GM18951 (cell line): ENCODE results near the gene MGAT5.

ENCODE experiments used
- POLR2A ChIP-seq: IDR thresholded peaks from 4 replicates; pipeline ENCODE4 v1.6.1; 2011; ENCODE audit warnings: mild to moderate bottlenecking; ENCODE audit not compliant: insufficient read length, insufficient read depth; ENCODE audit errors: extremely low read depth
- in situ Hi-C: fragments of 300-500 bp; cut with MboI; formaldehyde crosslinking; loops from one replicate; pipeline ENCODE4 v1.12.0; 2022; ENCODE audit warnings: low sequenced_read_pairs, mixed read lengths, inconsistent platforms; ENCODE audit not compliant: unreplicated experiment

MGAT5 gene

GRCh38 chr2:134401789-134402188 lies 147.9 kb downstream of the MGAT5 start:
- no peak for TF ChIP-seq POLR2A
- in situ Hi-C loops = no loop called here

GRCh38 chr2:134402410-134402809 lies 148.5 kb downstream of the MGAT5 start:
- in situ Hi-C loops = no loop called here

GRCh38 chr2:134405611-134406081 lies 151.8 kb downstream of the MGAT5 start:
- in situ Hi-C loops = no loop called here
- TF ChIP-seq POLR2A = no peak

More at GRCh38 chr2:134402410-134402809, 148.5 kb downstream of the MGAT5 start:
- no peak for TF ChIP-seq POLR2A

GRCh38 chr2:134406311-134406710 lies 152.4 kb downstream of the MGAT5 start:
- in situ Hi-C loops = no loop called here
- TF ChIP-seq POLR2A = no peak

DNA sequence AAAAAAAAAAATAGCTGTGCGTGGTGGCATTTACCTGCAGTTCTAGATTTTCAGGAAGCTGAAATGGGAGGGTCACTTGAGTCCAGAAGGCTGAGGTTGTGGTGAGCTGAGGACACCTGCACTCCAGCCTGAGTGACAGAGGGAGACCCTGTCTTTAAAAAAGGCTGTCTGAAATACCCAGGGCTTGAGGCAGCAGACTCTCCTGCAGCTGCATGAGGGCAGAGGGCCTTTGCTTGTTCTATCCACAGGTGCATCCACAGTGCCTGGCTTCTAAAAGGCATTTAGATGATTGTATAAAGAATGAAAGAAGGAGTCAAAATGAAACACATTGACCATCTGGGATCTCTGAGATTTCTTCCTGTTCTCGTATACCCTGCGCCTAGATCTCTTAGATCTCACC lies 152.9 kb downstream of the MGAT5 start:
- no peak for TF ChIP-seq POLR2A
- in situ Hi-C loops = no loop called here

- in situ Hi-C loops = no loop called here
Measured at GRCh38 chr2:134407154-134407890, 153.4 kb downstream of the MGAT5 start.

GRCh38 chr2:134408386-134408785 lies 154.5 kb downstream of the MGAT5 start:
- in situ Hi-C loops = no loop called here
- TF ChIP-seq POLR2A = no peak

More at GRCh38 chr2:134407154-134407890, 153.4 kb downstream of the MGAT5 start:
- no peak for TF ChIP-seq POLR2A

DNA sequence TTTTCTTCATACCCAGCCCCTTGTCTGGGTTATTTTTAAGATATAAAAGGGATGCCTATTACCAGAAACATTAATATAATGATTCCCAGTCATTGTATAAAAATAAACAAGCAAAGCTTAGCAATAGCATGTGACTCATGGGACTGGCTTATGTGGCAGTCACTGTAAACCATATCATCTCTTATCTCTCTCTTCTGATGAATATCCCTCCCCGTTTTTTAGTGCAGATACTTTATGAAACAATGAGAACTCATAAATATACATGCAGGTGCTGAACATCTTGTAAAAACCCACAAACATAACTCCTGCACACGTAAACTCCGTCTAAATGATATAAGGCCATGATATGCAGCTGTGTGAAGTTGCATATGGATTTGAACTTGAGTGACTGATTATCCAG lies 154.9 kb downstream of the MGAT5 start:
- in situ Hi-C loops = no loop called here
- TF ChIP-seq POLR2A = no peak

DNA sequence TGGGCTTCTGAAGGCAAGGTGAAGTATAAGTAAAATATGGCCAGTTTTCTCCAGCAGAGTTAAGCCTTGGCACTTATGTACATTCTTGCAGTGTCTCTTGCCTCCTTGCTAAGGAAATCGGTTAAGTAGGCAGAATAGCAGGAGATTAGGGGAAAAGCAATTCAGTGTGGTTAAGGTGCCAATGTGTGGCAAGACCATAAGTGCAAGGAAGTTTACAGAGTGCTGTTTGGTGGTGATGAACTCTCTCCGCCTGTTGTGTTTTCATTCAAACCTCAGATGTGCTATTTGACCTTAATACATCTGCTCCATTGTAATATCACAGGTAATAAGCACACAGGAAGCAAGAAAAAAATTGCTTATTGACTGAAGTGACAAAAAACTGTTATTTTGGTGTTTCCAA lies 156.1 kb downstream of the MGAT5 start:
- in situ Hi-C loops = loop anchor here (10.0 kb wide), 1 partner anchor 285 kb away; no protein-coding TSS in a partner anchor
- TF ChIP-seq POLR2A = no peak

- in situ Hi-C loops = loop anchor here (10.0 kb wide), 1 partner anchor 286 kb away; no protein-coding TSS in a partner anchor
- no peak for TF ChIP-seq POLR2A
Measured at GRCh38 chr2:134410831-134411231, 157.0 kb downstream of the MGAT5 start.

DNA sequence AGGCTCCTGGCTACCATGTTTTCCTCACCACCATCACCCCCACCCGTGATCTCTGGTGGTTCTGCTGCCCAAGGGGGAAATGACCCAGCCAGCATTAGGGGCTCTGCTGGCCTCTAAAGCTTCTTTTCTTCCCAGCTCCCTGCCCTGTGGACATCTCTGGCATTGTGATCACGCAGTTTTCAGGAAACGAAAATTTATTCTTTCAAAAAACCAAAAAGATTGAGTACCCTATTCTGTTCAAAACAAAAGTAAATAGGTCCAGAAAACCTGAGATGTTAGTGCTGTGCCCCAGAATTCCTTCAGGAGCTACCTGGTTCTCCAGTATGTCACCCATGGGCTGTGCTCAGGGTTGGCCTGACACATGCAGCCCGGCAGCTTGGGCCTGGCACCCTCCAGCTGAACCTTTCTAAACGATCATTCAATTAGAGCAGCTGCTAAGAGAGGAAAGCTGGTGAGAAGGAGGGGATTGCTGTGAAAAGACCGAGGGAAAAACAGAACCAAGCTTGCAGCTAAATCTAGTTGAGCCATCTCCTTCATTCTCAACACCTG lies 157.5 kb downstream of the MGAT5 start:
- no peak for TF ChIP-seq POLR2A
- in situ Hi-C loops = loop anchor here (10.0 kb wide), 1 partner anchor 287 kb away; no protein-coding TSS in a partner anchor

- no peak for TF ChIP-seq POLR2A
- in situ Hi-C loops = loop anchor here (10.0 kb wide), 1 partner anchor 287 kb away; no protein-coding TSS in a partner anchor
Measured at GRCh38 chr2:134411828-134412638, 158.2 kb downstream of the MGAT5 start.

DNA sequence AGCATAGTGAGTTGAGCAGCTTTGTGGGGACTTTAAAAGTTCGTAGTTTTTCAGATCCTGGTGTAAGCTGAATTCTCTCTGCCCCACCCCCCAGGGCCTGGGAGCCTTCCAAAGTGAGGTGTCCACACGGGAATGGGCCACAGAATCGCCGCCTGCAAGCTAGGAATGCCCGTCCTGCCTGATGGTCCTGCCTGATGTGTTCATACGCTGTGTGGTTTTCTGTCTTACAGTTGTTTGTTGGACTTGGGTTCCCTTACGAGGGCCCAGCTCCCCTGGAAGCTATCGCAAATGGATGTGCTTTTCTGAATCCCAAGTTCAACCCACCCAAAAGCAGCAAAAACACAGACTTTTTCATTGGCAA lies 158.7 kb downstream of the MGAT5 start:
- in situ Hi-C loops = loop anchor here (10.0 kb wide), 1 partner anchor 288 kb away; no protein-coding TSS in a partner anchor
- TF ChIP-seq POLR2A = no peak
